ENCODE measurements around the gene TBC1D2. TPM values are rescaled to one million over a fixed set of nuclear protein-coding genes. Genes with fewer than 3 reads are reported as not detected.

The TBC1D2 gene
- total and polyA plus RNA-seq, 2 donors (not counting 3 experiments of a cell fraction or from before 2014, with no cell fraction given): 3.4 to 4.5 TPM

GRCh38 chr9:98208635-98209034, 46.8 kb downstream of the TBC1D2 start:
- H3K27me3 ChIP-seq (ENCODE audit: control insufficient read depth in 2 of 2, insufficient read depth in 2 of 2, low read length in 2 of 2): no peaks in the 10 kb centered on the region
- H3K9me3 ChIP-seq (replicated peaks; ENCODE audit: control insufficient read depth, insufficient read depth, low read length): no peaks in the 10 kb centered on the region
- H3K4me2 ChIP-seq (ENCODE audit: insufficient read depth, low read length): no peak overlapping the region
- H3K27ac ChIP-seq (ENCODE audit: insufficient read depth, low read depth, low read length): no peak overlapping the region
- ChIA-PET POLR2A (no interaction called here), CTCF (interaction anchor here (0.8 to 5.9 kb wide), 2 partner anchors 55 to 568 kb away, joined by 3 to 90 read pairs; no protein-coding TSS in a partner anchor)
- dilution Hi-C loops (cut with MboI; ENCODE audit: extremely low pct_ligation_motif_present, low sequenced_read_pairs) (no loop called here), intact Hi-C loops (cut with micrococcal nuclease) (loop anchor here (1.0 kb wide), 1 partner anchor 13 kb away; no protein-coding TSS in a partner anchor)
- no peak for DNase-seq (ENCODE audit: low read depth, low spot score)
- no peak overlapping the region for H2AFZ ChIP-seq (ENCODE audit: low read depth, low read length)
- no peak for FAIRE-seq
- H3K4me3 ChIP-seq (replicated peaks in 1 of 3; ENCODE audit: insufficient read depth in 1 of 3, low read depth in 1 of 3, low read length in 3 of 3): no peak overlapping the region
- no peaks in the 10 kb centered on the region for H3K79me2 ChIP-seq (ENCODE audit: control insufficient read depth, insufficient read depth, low read length)
- no peaks in the 10 kb centered on the region for H3K36me3 ChIP-seq (ENCODE audit: control insufficient read depth in 2 of 2, extremely low read depth in 1 of 2, insufficient read depth in 2 of 2, low read length in 2 of 2)
- no peak overlapping the region for H3K9ac ChIP-seq (replicated peaks; ENCODE audit: extremely low read depth, insufficient read depth, low read length)
- BruUV-seq (replicated peaks): no TSS peak
- H4K20me1 ChIP-seq (replicated peaks; ENCODE audit: control insufficient read depth, extremely low read depth, insufficient read depth, low read length): no peaks in the 10 kb centered on the region
- TF ChIP-seq MAX (IDR thresholded peaks at IDR 0.05; ENCODE audit: insufficient read depth, insufficient read length): no peak
- no peak for TF ChIP-seq POLR2A (IDR thresholded peaks at IDR 0.05; ENCODE audit: low read depth, low read length)
- no peak for TF ChIP-seq GATA2 (IDR thresholded peaks at IDR 0.05; ENCODE audit: insufficient read depth, insufficient read length, low read depth, low read length)
- no peak for TF ChIP-seq FOS (IDR thresholded peaks at IDR 0.05; ENCODE audit: borderline replicate concordance, insufficient read depth, low read length)
- no peak for TF ChIP-seq JUN (IDR thresholded peaks at IDR 0.05; ENCODE audit: borderline replicate concordance, insufficient read depth, insufficient read length, low read depth)
- TF ChIP-seq POLR2AphosphoS5 (IDR thresholded peaks at IDR 0.05; ENCODE audit: insufficient read depth, low read depth, low read length): no peak
- TF ChIP-seq MYC (IDR thresholded peaks at IDR 0.05; ENCODE audit: low read depth, low read length): no peak
- H3K9me1 ChIP-seq (replicated peaks; ENCODE audit: control insufficient read depth, extremely low read depth, insufficient read depth, low read length): no peaks in the 10 kb centered on the region
- H3K4me1 ChIP-seq (ENCODE audit: control insufficient read depth, extremely low read depth, insufficient read depth, low read length): no peaks in the 10 kb centered on the region

GRCh38 chr9:98207606-98208005, 47.8 kb downstream of the TBC1D2 start:
- no peaks in the 10 kb centered on the region for H3K36me3 ChIP-seq (ENCODE audit: control insufficient read depth in 2 of 2, extremely low read depth in 1 of 2, insufficient read depth in 2 of 2, low read length in 2 of 2)
- H4K20me1 ChIP-seq (replicated peaks; ENCODE audit: control insufficient read depth, extremely low read depth, insufficient read depth, low read length): no peaks in the 10 kb centered on the region
- TF ChIP-seq GATA2 (IDR thresholded peaks at IDR 0.05; ENCODE audit: insufficient read depth, insufficient read length, low read depth, low read length) (no peak), POLR2AphosphoS5 (IDR thresholded peaks at IDR 0.05; ENCODE audit: insufficient read depth, low read depth, low read length) (no peak), EZH2 (IDR thresholded peaks at IDR 0.05; ENCODE audit: borderline replicate concordance, low read depth, low read length, severe bottlenecking) (no peak), POLR2A (IDR thresholded peaks at IDR 0.05; ENCODE audit: low read depth, low read length) (no peak), JUN (IDR thresholded peaks at IDR 0.05; ENCODE audit: borderline replicate concordance, insufficient read depth, insufficient read length, low read depth) (no peak)
- CTCF ChIA-PET: interaction anchor here (0.9 to 5.9 kb wide), 4 partner anchors 14 to 568 kb away, joined by 3 to 90 read pairs (median 14); no protein-coding TSS in a partner anchor
- H3K4me1 ChIP-seq (ENCODE audit: control insufficient read depth, extremely low read depth, insufficient read depth, low read length): no peaks in the 10 kb centered on the region
- H3K9ac ChIP-seq (replicated peaks; ENCODE audit: extremely low read depth, insufficient read depth, low read length): no peak overlapping the region
- no peaks in the 10 kb centered on the region for H3K79me2 ChIP-seq (ENCODE audit: control insufficient read depth, insufficient read depth, low read length)
- dilution Hi-C loops (cut with MboI; ENCODE audit: extremely low pct_ligation_motif_present, low sequenced_read_pairs) (no loop called here), intact Hi-C loops (cut with micrococcal nuclease) (loop anchor here (1.0 kb wide), 1 partner anchor 14 kb away; no protein-coding TSS in a partner anchor)
- BruUV-seq (replicated peaks): no TSS peak
- H3K4me3 ChIP-seq (replicated peaks in 1 of 3; ENCODE audit: insufficient read depth in 1 of 3, low read depth in 1 of 3, low read length in 3 of 3): no peak overlapping the region
- H3K9me3 ChIP-seq (replicated peaks; ENCODE audit: control insufficient read depth, insufficient read depth, low read length): no peaks in the 10 kb centered on the region
- no peak overlapping the region for H3K27ac ChIP-seq (ENCODE audit: insufficient read depth, low read depth, low read length)
- H2AFZ ChIP-seq (ENCODE audit: low read depth, low read length): no peak overlapping the region
- POLR2A ChIA-PET: no interaction called here
- no peak overlapping the region for H3K4me2 ChIP-seq (ENCODE audit: insufficient read depth, low read length)
- no peaks in the 10 kb centered on the region for H3K9me1 ChIP-seq (replicated peaks; ENCODE audit: control insufficient read depth, extremely low read depth, insufficient read depth, low read length)
- FAIRE-seq: no peak
- no peak for DNase-seq (ENCODE audit: low read depth, low spot score)
- H3K27me3 ChIP-seq (ENCODE audit: control insufficient read depth in 2 of 2, insufficient read depth in 2 of 2, low read length in 2 of 2): no peaks in the 10 kb centered on the region

All from endothelial cell of umbilical vein (primary cell).